NCI-H226 (cell line): ENCODE results near the gene SORL1.

Source experiments
- DNase-seq: peaks from one replicate; pipeline ENCODE4 v3.0.0-alpha.2; 2015

The SORL1 gene

DNA sequence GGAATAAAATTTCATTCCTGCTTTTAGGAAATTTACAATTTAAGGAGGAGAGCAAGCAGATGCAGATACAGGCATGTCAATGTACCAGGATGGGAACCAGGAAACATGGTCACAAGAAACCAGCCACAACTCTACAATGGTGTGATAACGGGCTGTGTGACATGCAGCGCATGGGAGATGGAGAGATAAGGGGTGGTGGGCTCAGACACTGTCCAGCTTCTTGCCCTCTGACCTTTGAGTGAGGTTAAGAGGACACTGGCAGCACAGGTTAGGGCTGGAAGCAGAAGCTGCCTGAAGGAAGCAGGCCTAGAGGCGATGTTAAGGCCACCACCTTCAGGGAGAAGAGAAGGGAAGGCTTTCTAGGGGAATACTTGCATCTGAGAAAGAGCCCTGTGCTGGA is 3.0 kb downstream of the SORL1 start:
- no peak for DNase-seq

GRCh38 chr11:121456151-121456550 is 4.0 kb downstream of the SORL1 start:
- no peak for DNase-seq

GRCh38 chr11:121456816-121457431 is 4.8 kb downstream of the SORL1 start:
- no peak for DNase-seq

GRCh38 chr11:121458551-121458950 is 6.4 kb downstream of the SORL1 start:
- DNase-seq, result no peak

GRCh38 chr11:121459413-121460017 is 7.4 kb downstream of the SORL1 start:
- DNase-seq, result no peak

DNA sequence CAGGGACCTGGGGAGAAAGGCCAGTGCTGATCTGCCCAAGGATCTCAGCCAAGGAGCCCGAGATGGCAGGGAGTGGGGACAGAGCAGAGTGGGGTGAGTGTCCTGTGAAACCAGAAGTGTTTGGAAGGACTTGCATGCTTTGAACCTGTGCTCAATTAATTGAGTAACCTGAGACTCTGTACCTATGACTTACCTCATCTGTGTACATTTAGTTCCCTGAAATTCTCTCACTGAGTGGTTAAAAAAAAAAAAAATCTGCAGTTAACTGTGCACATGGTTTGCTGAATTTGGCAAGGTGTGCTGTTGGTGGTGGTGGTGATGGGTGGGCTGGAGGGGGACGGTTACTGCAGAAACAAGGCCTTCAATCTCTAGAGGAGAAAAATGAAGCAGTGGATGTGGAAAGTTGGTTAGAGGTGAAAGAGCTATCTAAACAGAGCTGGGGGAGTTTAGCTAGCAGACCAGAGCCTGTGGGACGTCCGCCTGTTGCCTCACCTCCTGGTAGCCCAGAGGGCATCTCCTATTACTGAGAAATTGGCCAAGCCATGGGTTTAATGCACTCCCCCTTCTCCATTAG is 8.9 kb downstream of the SORL1 start:
- peak; percentile 66 for DNase-seq

GRCh38 chr11:121461843-121462242 is 9.7 kb downstream of the SORL1 start:
- no peak for DNase-seq

GRCh38 chr11:121463689-121464335 is 11.7 kb downstream of the SORL1 start:
- DNase-seq, result no peak

- peak; percentile 95 for DNase-seq
Observed at GRCh38 chr11:121464352-121464946, 12.3 kb downstream of the SORL1 start.

DNA sequence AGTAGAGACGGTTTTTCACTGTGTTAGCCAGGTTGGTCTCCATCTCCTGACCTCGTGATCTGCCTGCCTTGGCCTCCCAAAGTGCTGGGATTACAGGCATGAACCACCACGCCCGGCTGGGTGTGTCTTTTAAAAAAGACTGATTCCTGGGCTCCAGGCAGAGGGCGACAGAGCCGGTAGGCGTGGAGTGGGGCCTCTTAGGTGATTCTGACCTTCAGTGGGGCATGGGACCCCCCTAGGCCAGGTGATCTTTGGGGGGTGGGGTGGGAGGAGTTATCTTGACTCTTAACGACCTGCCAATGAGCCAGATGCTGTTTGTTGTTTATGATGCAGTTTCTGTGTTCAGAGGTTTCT is 13.6 kb downstream of the SORL1 start:
- DNase-seq, result no peak

- peak; percentile 99 for DNase-seq
Observed at GRCh38 chr11:121466063-121466794, 14.1 kb downstream of the SORL1 start.

- DNase-seq, result no peak
Observed at GRCh38 chr11:121467471-121467870, 15.4 kb downstream of the SORL1 start.

DNA sequence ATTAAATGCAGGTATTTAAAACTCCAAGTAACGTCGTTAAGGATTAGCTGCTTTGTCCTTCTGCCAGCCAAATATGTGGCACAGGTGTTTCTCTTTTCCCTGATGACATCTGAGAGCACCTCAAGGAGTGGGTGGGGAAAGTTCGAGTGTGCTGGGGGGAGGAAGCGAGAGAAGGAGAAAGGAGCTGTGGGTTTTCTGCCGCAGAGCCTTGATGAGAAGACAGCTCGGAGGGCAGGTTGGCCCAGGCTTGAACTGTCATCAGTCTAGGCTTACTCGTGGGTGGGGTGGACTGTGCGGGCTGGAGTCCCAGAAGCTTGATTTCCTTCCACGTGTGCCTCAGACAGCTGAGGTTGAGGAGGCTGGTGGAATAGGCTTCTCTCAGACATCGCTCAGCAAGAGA is 15.9 kb downstream of the SORL1 start:
- DNase-seq, result no peak

GRCh38 chr11:121469910-121470309 is 17.8 kb downstream of the SORL1 start:
- no peak for DNase-seq

DNA sequence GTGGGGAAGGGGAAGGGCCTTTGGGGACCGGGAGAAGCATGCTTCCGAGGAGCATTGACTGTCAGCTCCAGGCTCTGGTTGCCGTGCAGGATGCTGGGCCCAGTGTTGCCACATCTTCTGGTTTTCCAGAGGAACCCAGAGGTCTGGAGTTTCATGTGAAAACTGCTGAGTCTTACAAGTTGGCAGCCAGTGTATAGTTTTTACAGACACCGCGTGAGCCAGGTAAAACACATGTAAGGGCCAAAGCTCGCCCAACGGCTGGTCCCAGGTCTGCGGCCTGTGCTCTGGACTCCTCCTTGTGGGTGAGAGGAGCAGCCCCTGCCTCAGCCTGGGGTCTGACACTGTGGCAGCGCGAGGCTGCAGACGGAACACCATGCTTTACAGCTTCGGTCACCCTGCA is 19.1 kb downstream of the SORL1 start:
- DNase-seq, result no peak

DNA sequence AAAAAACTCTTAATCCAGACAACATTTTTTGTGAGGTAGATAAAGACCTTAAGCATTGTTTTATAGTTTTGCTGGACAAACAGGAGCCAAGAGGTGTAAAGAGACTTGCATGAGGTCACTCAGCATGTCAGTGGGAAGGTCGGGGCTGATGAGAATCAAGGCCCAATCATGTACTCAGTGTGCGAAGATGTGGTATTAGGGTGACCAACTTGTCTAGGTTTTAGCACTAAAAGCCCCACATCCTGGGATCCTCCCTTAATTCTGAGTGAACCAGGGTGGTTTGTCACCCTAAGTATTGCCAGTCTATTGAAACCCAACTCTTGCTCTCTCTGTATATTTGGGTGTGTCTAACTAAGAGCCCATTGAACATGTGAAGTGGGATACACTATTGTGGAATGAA is 20.2 kb downstream of the SORL1 start:
- DNase-seq, result no peak

DNA sequence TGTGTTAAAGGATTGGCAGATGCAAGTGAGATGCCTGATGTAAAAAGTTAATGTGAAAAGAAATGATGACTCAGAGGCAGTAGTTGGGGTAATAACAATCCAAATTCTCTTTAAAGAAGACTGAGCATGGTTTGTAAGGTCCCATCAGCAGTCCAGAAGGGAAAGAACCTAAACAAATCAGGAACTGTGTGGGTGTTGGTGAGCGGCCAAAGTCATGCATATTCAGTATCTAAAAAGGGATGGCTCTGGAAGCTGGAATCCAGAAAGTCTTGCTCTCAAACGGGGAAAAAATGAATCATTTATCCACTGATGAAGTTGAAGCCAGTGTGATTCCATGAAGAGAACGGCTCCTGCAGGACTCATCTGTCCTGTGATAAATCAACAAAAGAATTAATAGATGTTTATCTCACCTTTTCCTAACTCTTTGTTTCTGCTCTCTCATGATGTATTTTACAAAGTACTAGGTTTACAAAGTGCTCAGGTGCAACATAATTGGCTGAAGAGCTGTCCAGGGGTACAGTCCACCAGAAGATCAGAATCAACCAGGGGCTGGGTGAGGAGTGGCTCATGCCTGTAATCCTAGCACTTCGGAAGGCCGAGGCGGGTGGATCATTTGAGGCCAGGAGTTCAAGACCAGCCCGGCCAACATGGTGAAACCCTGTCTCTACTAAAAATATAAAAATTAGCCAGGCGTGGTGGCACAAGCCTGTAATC is 21.1 kb downstream of the SORL1 start:
- DNase-seq, result no peak

DNA sequence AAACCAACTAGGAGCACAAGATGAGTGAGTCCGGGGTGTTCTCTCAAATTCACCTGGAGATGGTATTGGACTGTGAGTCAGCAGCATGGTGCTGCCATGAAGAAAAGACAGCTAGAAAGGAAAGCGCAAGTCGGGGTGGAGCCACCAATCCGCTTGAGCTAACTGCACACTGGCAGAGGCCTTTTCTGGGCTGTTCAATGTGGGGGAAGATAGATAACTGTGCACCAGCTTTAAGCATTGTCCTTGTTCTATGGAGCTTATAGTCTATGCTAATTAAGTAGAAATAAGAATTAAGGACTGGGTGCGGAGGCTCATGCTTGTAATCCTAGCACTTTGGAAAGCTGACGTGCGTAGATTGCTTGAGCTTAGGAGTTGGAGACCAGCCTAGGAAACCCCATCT is 22.6 kb downstream of the SORL1 start:
- DNase-seq, result no peak

DNA sequence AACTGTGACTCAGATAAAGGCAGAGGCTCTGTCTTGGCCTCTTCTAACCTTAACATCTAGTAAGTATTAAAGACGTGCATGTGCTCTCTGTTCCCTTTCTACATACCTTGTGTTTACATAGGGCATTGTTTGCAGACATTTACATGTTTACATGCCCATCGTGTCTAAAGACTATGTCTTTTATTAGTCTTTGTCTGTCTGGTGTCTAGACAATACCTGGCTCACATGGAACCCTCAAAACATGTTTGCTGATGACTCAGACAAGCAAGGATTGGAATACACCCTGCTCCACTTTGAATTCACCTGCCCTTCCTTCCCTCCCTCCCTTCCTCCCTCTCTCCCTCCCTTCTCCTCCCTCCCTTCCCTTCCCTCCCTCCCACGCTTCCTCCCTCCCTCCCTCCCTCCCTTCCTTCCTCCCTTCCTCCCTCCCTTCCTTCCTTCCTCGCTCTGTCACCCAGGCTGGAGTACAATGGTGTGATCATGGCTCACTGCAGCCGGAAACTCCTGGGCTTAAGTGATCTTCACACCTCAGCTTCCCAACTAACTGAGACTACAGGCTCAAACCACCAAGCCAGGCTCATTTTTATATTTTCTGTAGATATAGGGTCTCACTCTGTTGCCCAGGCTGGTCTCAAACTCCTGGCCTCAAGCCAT is 24.4 kb downstream of the SORL1 start:
- no peak for DNase-seq

- no peak for DNase-seq
Observed at GRCh38 chr11:121478226-121478894, 26.2 kb downstream of the SORL1 start.
